GM12892 (cell line): ENCODE results near the gene CMTR1.

Experiments used
- POLR2A ChIP-seq: IDR thresholded peaks from 2 replicates; pipeline ENCODE4 v1.6.1; 2011; ENCODE audit warnings: low read depth, low read length, control low read depth
- POLR2AphosphoS5 ChIP-seq: IDR thresholded peaks from 2 replicates; pipeline ENCODE4 v1.6.1; 2011; ENCODE audit warnings: low read depth, low read length, control low read depth
- TAF1 ChIP-seq: IDR thresholded peaks from 2 replicates; pipeline ENCODE4 v1.6.1; 2011; ENCODE audit warnings: low read depth, mild to moderate bottlenecking, control low read depth, low read length, borderline replicate concordance

- no peak for TF ChIP-seq POLR2AphosphoS5
- no peak for TF ChIP-seq TAF1
- TF ChIP-seq POLR2A = no peak
Observed at GRCh38 chr6:37477656-37478435, 44.8 kb downstream of the CMTR1 start.
